Measurements from ENCODE around the gene TLDC2. TPM values are rescaled to one million over a fixed set of nuclear protein-coding genes. Genes with fewer than 3 reads are reported as not detected.

Gene TLDC2
- total RNA-seq, 2 donors from 2014 or later = 1.6 TPM; not detected in 1

- peak overlapping the region; percentile 65 to 82 for H3K27ac ChIP-seq
- no peaks in the 10 kb centered on the region for H3K27me3 ChIP-seq (replicated peaks; ENCODE audit: insufficient read depth)
- H3K4me3 ChIP-seq = no peak overlapping the region
- H3K36me3 ChIP-seq = no peaks in the 10 kb centered on the region
- no peak for DNase-seq (ENCODE audit: low spot score)
- H3K4me1 ChIP-seq (ENCODE audit: control insufficient read depth in 1 of 2, low read depth in 2 of 2) = peaks cover 16 to 89% of the 10 kb centered on the region in 2 donors
- no peak for TF ChIP-seq CTCF (IDR thresholded peaks at IDR 0.05)
- no peak for ATAC-seq (ENCODE audit: insufficient number of reproducible peaks, low FRiP score, low read depth)
- no peaks in the 10 kb centered on the region for H3K9me3 ChIP-seq
Measured at GRCh38 chr20:36856691-36857635, 19.0 kb upstream of the TLDC2 start.

GRCh38 chr20:36859282-36859555, 16.7 kb upstream of the TLDC2 start:
- no peak for TF ChIP-seq CTCF (IDR thresholded peaks at IDR 0.05)
- H3K9me3 ChIP-seq = no peaks in the 10 kb centered on the region
- H3K4me1 ChIP-seq (ENCODE audit: control insufficient read depth in 1 of 2, low read depth in 2 of 2) = peaks cover 11 to 71% of the 10 kb centered on the region in 2 donors
- H3K27me3 ChIP-seq (replicated peaks; ENCODE audit: insufficient read depth) = no peaks in the 10 kb centered on the region
- peak overlapping the region in 1 of 2 donors; percentile 88 for H3K27ac ChIP-seq
- no peaks in the 10 kb centered on the region for H3K36me3 ChIP-seq
- no peak overlapping the region for H3K4me3 ChIP-seq
- ATAC-seq (ENCODE audit: insufficient number of reproducible peaks, low FRiP score, low read depth) (no peak), DNase-seq (ENCODE audit: low spot score) (no peak)

GRCh38 chr20:36859700-36860330, 16.1 kb upstream of the TLDC2 start:
- no peaks in the 10 kb centered on the region for H3K27me3 ChIP-seq (replicated peaks; ENCODE audit: insufficient read depth)
- TF ChIP-seq CTCF (IDR thresholded peaks at IDR 0.05) = no peak
- H3K4me1 ChIP-seq (ENCODE audit: control insufficient read depth in 1 of 2, low read depth in 2 of 2) = peaks cover 15 to 65% of the 10 kb centered on the region in 2 donors
- no peak overlapping the region for H3K4me3 ChIP-seq
- H3K36me3 ChIP-seq = no peaks in the 10 kb centered on the region
- no peaks in the 10 kb centered on the region for H3K9me3 ChIP-seq
- ATAC-seq (ENCODE audit: insufficient number of reproducible peaks, low FRiP score, low read depth) = no peak
- H3K27ac ChIP-seq = peak overlapping the region in 1 of 2 donors; percentile 88
- no peak for DNase-seq (ENCODE audit: low spot score)

- DNase-seq (ENCODE audit: low spot score) (no peak), ATAC-seq (ENCODE audit: insufficient number of reproducible peaks, low FRiP score, low read depth) (no peak)
- Histone ChIP-seq H3K9me3 (no peaks in the 10 kb centered on the region), H3K36me3 (no peaks in the 10 kb centered on the region), H3K4me3 (no peak overlapping the region), H3K4me1 (ENCODE audit: control insufficient read depth in 1 of 2, low read depth in 2 of 2) (peaks cover 15 to 60% of the 10 kb centered on the region in 2 donors), H3K27ac (peak overlapping the region in 1 of 2 donors; percentile 88), H3K27me3 (replicated peaks; ENCODE audit: insufficient read depth) (no peaks in the 10 kb centered on the region)
- TF ChIP-seq CTCF (IDR thresholded peaks at IDR 0.05) = no peak
Measured at GRCh38 chr20:36860339-36860738, 15.6 kb upstream of the TLDC2 start.

DNA sequence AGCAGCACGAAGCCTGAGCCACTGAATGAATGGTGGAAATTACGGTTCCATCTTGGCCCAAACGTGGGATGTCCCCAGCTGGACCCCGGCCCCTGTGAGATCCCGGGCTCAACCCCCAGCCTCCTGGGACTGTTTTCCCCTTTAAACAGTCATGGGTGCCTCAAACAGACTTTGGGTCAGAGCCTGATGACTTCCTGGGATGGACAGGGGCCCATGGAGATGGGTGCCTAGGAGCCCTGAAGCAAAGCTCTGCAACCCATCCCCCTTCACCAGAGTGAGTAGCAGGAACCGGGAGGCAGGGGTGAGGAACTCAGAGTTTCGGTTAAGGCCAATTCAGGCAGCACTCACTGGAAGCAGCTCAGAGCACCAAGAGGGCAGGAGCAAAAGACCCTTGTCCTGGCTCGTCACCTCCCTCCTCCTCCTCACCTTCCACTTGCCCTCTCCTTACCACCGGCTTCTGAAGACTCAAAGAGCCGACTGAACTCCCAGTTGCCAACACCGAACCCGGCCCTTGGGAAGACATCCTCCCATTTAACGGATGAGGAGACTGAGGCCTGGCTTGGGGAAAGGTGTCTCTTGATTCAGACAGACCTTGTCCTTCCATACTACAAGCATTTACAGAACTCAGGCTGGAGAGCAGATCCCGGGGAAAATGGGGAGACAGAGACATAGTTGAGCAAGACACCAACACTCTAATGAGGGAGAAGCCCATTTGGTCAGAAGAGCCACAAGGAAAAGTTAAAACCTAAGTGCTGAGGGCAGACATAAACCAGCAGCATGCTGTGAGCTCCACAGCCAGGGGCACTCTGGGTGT, 14.9 kb upstream of the TLDC2 start:
- Histone ChIP-seq H3K36me3 (no peaks in the 10 kb centered on the region), H3K27ac (peak overlapping the region; percentile 88), H3K4me3 (peak overlapping the region; percentile 80), H3K9me3 (no peaks in the 10 kb centered on the region), H3K27me3 (replicated peaks; ENCODE audit: insufficient read depth) (no peaks in the 10 kb centered on the region), H3K4me1 (ENCODE audit: control insufficient read depth in 1 of 2, low read depth in 2 of 2) (peaks cover 15 to 53% of the 10 kb centered on the region in 2 donors)
- no peak for DNase-seq (ENCODE audit: low spot score)
- no peak for TF ChIP-seq CTCF (IDR thresholded peaks at IDR 0.05)
- ATAC-seq (ENCODE audit: insufficient number of reproducible peaks, low FRiP score, low read depth) = no peak

All from thoracic aorta (tissue), 2 donors.